Testis (tissue), 3 donors: Measurements from ENCODE around the gene KRTAP10-3. TPM values are rescaled to one million over a fixed set of nuclear protein-coding genes. Genes with fewer than 3 reads are reported as not detected.
"Not testable (repeated sequence)": the region's sequence is repeated elsewhere in the genome, so short reads cannot be mapped to it uniquely, and the experiment has no call there.

ENCODE experiments used
- DNase-seq: peaks from one replicate; pipeline ENCODE4 v3.0.0-alpha.2; 2019
- H3K27ac ChIP-seq, 2 donors: fragments of 200-600 bp; sonication (generic); one replicate each; pipeline ENCODE4 v1.5.1; 2019
- H3K27me3 ChIP-seq: fragments of 200-600 bp; sonication (generic); one replicate; pipeline ENCODE4 v1.5.1; 2019
- H3K36me3 ChIP-seq: fragments of 200-600 bp; sonication (generic); one replicate; pipeline ENCODE4 v1.5.1; 2017; ENCODE audit warnings: low read depth; ENCODE audit errors: missing control alignments
- H3K4me1 ChIP-seq: fragments of 200-600 bp; sonication (generic); one replicate; pipeline ENCODE4 v1.5.1; 2019
- H3K4me3 ChIP-seq, 2 donors: fragments of 200-600 bp; sonication (generic); one replicate each; pipeline ENCODE4 v1.5.1; 2017 to 2019
- H3K9me3 ChIP-seq: fragments of 200-600 bp; sonication (generic); one replicate; pipeline ENCODE4 v1.5.1; 2017
- POLR2A ChIP-seq: fragments of 450-650 bp; IDR thresholded peaks from one replicate; pipeline ENCODE4 v1.6.1; 2017; ENCODE audit warnings: antibody characterized with exemption, mild to moderate bottlenecking, moderate library complexity
- whole genome bisulfite sequencing, 2 donors: methylation state at CpG; one replicate each; pipeline ENCODE4 v1.1.5; 2018; 5-methylcytosine and 5-hydroxymethylcytosine counted together
- intact Hi-C: fragments of 100-400 bp; cut with DNase I; formaldehyde crosslinking; loops from one replicate; pipeline ENCODE4 v1.15.1; 2023; ENCODE audit warnings: low total_unique reads
- polyA plus RNA-seq: library from polyadenylated mRNA; stranded (reverse); fragments of 350-450 nt; fragmentation: Illumina TruSeq; extraction: RNeasy Lipid Tissue Mini Kit (QIAGEN cat#74804); gene quantifications from one replicate; pipeline ENCODE4 v1.2.3, GENCODE V29; 2014; ENCODE audit warnings: low read depth, low replicate concordance; ENCODE audit not compliant: insufficient read depth
- total RNA-seq, 2 donors: library from RNA; depleted of rRNA; stranded (reverse); fragments of >200 nt; gene quantifications; one replicate each; pipeline ENCODE4 v1.2.3, GENCODE V29; 2016
- TF ChIP-seq, protein P1 (sequence below), 3 experiments: fragments of 450-650 bp in 2 of 3; fragments of 200-600 bp in 1 of 3; sonication (generic) in 1 of 3; IDR thresholded peaks; one replicate each; pipeline ENCODE4 v1.5.1; 2016 to 2019; ENCODE audit warnings: antibody characterized with exemption in 3 of 3, mild to moderate bottlenecking in 2 of 3, moderate library complexity in 1 of 3

KRTAP10-3 gene
- total and polyA plus RNA-seq, 3 donors from 2014 or later: not detected

- Histone ChIP-seq H3K36me3 (no peaks in the 10 kb centered on the region), H3K4me1 (no peaks in the 10 kb centered on the region), H3K27ac (no peak overlapping the region), H3K4me3 (no peak overlapping the region), H3K27me3 (no peaks in the 10 kb centered on the region), H3K9me3 (no peaks in the 10 kb centered on the region)
- DNase-seq: no peak
- intact Hi-C loops: no loop called here
- 72 to 92% methylated on average over 14 to 23 of the region's 23 CpGs for WGBS, 2 donors
- no peak for TF ChIP-seq POLR2A
- TF ChIP-seq, protein P1, sequence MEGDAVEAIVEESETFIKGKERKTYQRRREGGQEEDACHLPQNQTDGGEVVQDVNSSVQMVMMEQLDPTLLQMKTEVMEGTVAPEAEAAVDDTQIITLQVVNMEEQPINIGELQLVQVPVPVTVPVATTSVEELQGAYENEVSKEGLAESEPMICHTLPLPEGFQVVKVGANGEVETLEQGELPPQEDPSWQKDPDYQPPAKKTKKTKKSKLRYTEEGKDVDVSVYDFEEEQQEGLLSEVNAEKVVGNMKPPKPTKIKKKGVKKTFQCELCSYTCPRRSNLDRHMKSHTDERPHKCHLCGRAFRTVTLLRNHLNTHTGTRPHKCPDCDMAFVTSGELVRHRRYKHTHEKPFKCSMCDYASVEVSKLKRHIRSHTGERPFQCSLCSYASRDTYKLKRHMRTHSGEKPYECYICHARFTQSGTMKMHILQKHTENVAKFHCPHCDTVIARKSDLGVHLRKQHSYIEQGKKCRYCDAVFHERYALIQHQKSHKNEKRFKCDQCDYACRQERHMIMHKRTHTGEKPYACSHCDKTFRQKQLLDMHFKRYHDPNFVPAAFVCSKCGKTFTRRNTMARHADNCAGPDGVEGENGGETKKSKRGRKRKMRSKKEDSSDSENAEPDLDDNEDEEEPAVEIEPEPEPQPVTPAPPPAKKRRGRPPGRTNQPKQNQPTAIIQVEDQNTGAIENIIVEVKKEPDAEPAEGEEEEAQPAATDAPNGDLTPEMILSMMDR (IDR thresholded peaks at IDR 0.05): no peak
These were observed 43.2 kb upstream of the KRTAP10-3 start for GRCh38 chr21:44601596-44602462.

- H3K27ac ChIP-seq, DNase-seq, H3K9me3 ChIP-seq, H3K4me1 ChIP-seq, intact Hi-C loops, H3K36me3 ChIP-seq, H3K4me3 ChIP-seq, H3K27me3 ChIP-seq: not testable (repeated sequence)
- 49 to 90% methylated on average over 5 to 7 of the region's 10 CpGs for WGBS, 2 donors
These were observed 42.5 kb upstream of the KRTAP10-3 start for GRCh38 chr21:44601091-44601490.

DNA sequence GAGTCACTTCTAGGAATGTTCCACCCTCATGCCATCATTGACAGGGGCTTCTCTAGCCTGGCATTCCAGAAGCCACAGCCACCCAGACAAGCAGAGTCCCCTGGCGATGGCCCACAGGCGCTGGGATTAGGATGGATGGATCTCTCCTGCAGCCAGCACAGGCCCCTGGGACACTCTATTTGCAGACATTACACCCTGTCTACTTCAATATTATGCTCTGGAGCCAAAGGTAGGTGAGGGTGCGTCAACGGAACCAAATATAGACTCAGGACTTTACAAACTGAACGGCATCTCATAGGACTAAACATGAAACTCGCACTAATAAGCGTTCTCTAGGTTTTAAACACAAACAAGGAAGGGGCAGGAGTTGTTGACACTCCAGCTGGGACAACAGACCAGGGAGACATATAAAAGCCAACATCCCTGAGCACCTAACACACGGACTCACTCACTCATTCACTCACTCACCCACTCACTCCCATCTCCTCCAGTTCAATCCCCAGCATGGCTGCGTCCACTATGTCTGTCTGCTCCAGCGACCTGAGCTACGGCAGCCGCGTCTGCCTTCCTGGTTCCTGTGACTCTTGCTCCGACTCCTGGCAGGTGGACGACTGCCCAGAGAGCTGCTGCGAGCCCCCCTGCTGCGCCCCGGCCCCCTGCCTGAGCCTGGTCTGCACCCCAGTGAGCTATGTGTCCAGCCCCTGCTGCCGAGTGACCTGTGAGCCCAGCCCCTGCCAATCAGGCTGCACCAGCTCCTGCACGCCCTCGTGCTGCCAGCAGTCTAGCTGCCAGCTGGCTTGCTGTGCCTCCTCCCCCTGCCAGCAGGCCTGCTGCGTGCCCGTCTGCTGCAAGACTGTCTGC lies 41.8 kb upstream of the KRTAP10-3 start, which contains the start of gene KRTAP10-7:
Gene KRTAP10-7 (plus strand): TSS at position 480 of the 861 bp plus-strand sequence. CDS start 25 bp downstream, at position 505.
- H3K36me3 ChIP-seq, H3K4me1 ChIP-seq, DNase-seq, H3K27ac ChIP-seq, H3K4me3 ChIP-seq, intact Hi-C loops, H3K9me3 ChIP-seq, H3K27me3 ChIP-seq: not testable (repeated sequence)
- 79 to 81% methylated on average over 15 to 23 of the region's 23 CpGs for WGBS, 2 donors

DNA sequence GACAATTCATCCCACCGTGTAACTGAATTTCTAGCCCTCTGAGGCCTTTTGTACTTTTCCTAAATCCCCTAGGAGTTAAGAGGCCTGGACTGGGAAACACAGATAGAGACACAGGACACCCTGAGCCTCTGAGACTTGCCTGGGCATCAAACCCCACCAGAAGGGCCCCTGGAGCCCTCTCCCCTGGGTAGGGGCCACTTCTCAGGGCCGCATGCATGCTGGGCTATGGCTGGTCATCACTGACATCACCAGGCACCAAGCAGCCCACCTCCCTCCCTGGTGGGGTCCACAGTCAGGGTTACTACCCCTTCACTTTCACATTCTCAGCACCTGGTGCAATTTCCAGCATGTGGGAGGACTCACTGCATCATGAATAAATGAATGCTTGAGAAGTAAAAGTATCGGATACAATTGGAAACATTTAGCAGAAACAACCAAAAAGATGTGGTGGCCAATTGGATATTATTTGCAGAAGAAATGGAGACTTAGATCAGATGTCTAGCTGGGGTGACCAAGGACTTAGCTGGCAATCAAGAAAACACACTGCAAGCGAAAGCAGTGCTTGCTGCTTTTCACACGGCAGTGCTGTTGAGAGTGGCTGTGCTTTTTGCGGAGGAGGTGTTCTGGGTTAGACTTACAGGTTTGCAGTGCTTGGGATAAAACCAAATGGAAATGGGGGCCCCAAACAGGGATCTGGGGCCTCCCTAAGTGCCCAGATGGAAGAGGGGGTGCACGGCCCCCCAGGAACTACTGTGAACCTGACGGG lies 40.9 kb upstream of the KRTAP10-3 start:
- Histone ChIP-seq H3K27ac (no peak overlapping the region), H3K4me3 (no peak overlapping the region), H3K27me3 (no peaks in the 10 kb centered on the region), H3K9me3 (no peaks in the 10 kb centered on the region), H3K36me3 (no peaks in the 10 kb centered on the region), H3K4me1 (no peaks in the 10 kb centered on the region)
- no peak for TF ChIP-seq POLR2A
- TF ChIP-seq, protein P1 (IDR thresholded peaks at IDR 0.05): no peak
- 80 to 82% methylated on average over 8 of the region's 8 CpGs for WGBS, 2 donors
- DNase-seq: no peak
- intact Hi-C loops: no loop called here

GRCh38 chr21:44598061-44598460 lies 39.5 kb upstream of the KRTAP10-3 start:
- intact Hi-C loops: no loop called here
- no peak for TF ChIP-seq POLR2A
- TF ChIP-seq, protein P1 (IDR thresholded peaks at IDR 0.05): no peak
- Histone ChIP-seq H3K27me3 (no peaks in the 10 kb centered on the region), H3K4me3 (no peak overlapping the region), H3K4me1 (no peaks in the 10 kb centered on the region), H3K36me3 (no peaks in the 10 kb centered on the region), H3K9me3 (no peaks in the 10 kb centered on the region), H3K27ac (no peak overlapping the region)
- DNase-seq: no peak
- 73 to 79% methylated on average over 11 of the region's 11 CpGs for WGBS, 2 donors
